ENCODE results near the gene A1BG. TPM values are rescaled to one million over a fixed set of nuclear protein-coding genes. Genes with fewer than 3 reads are reported as not detected.
A peak's percentile ranks its signal among the peaks of the same experiment; 100 is the strongest.

Gene A1BG
- total and polyA plus RNA-seq, 7 experiments from 2014 or later: 7.0 to 60.1 (median 16.2) TPM

DNA sequence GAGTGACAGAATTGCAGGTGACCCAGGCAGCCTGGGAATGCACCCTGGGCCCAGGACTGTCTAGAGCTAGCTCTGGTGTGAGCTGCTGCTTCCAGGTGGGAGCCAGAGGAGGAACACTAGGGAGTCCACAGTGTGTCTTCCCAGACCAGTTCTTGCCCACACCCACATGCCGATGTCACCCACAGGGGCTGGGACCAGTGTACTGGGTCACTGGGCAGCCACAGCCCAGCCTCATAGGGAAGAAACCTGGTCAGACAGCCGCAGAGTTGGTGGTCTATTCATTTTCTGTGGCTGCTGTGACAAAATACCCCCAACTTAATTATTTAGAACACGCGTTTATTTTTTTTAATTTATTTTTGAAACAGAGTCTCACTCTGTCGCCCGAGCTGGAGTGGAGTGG is 45.3 kb upstream of the A1BG start:
- Histone ChIP-seq H3K9me3 (ENCODE audit: control insufficient read depth in 2 of 3, low read length in 3 of 3) (no peaks in the 10 kb centered on the region), H3K4me3 (ENCODE audit: low read length) (no peak overlapping the region), H3K27me3 (ENCODE audit: control insufficient read depth in 2 of 2, insufficient read depth in 2 of 2, low read length in 2 of 2) (peaks cover 3% of the 10 kb centered on the region in 2 donors), H3K27ac (ENCODE audit: low read depth, low read length) (no peak overlapping the region), H3K36me3 (ENCODE audit: control insufficient read depth in 2 of 3, insufficient read depth in 3 of 3, low read length in 3 of 3) (peaks cover 0 to 20% (median 4%) of the 10 kb centered on the region in 3 experiments), H3K4me1 (ENCODE audit: control insufficient read depth in 2 of 2, insufficient read depth in 2 of 2, low read length in 2 of 2) (peaks cover 6 to 13% of the 10 kb centered on the region in 2 donors)
- peaks cover 0 to 5% (median 0%) of the 10 kb centered on the region in 11 donors for H3K9me3 Mint-ChIP-seq
- no peak overlapping the region for H3K4me3 Mint-ChIP-seq
- intact Hi-C loops (cut with micrococcal nuclease): no loop called here
- H3K36me3 Mint-ChIP-seq: peaks cover 3 to 18% (median 14%) of the 10 kb centered on the region in 5 donors
- ChIA-PET POLR2A (interaction anchor here (2.7 kb wide), 1 partner anchor 10 kb away, joined by 16 read pairs; the partner anchor contains the start of gene RPS5), CTCF (no interaction called here)
- peaks cover 8 to 25% (median 10%) of the 10 kb centered on the region in 7 donors for H3K4me1 Mint-ChIP-seq
- ATAC-seq (no peak), DNase-seq (no peak)
- H3K27ac Mint-ChIP-seq: no peak overlapping the region
- H3K27me3 Mint-ChIP-seq: peaks cover 5 to 22% (median 7%) of the 10 kb centered on the region in 5 donors

DNA sequence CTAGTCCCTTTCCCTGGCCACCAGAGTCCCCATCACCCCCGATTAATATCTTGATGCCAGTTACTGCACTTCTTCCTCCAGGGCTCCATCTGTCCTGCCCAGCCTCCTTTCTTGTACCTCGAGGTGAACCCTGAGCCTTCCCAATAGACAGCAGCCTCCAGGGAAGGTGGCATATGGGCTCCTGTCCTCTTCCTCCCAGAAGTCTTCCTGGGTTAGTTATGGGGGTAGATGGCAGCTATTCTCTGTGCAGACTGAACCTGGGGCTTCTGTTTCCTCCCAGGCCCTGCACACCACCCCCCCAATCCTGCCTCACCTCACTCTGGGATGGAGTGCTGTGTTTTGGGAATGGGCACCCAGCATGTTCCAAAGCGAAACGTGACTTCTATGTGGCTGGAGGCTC is 44.8 kb upstream of the A1BG start:
- CTCF ChIA-PET: no interaction called here
- no peak overlapping the region for H3K4me3 Mint-ChIP-seq
- H3K4me1 Mint-ChIP-seq: peaks cover 8 to 26% (median 11%) of the 10 kb centered on the region in 7 donors
- H3K27ac ChIP-seq (ENCODE audit: low read depth, low read length): no peak overlapping the region
- DNase-seq: no peak
- H3K9me3 ChIP-seq (ENCODE audit: control insufficient read depth in 2 of 3, low read length in 3 of 3): no peaks in the 10 kb centered on the region
- peaks cover 0 to 25% (median 6%) of the 10 kb centered on the region in 3 experiments for H3K36me3 ChIP-seq (ENCODE audit: control insufficient read depth in 2 of 3, insufficient read depth in 3 of 3, low read length in 3 of 3)
- H3K9me3 Mint-ChIP-seq: peaks cover 0 to 5% (median 0%) of the 10 kb centered on the region in 11 donors
- peaks cover 5 to 22% (median 7%) of the 10 kb centered on the region in 5 donors for H3K27me3 Mint-ChIP-seq
- intact Hi-C loops (cut with micrococcal nuclease): no loop called here
- no peak overlapping the region for H3K27ac Mint-ChIP-seq
- ATAC-seq: no peak
- POLR2A ChIA-PET: no interaction called here
- H3K4me1 ChIP-seq (ENCODE audit: control insufficient read depth in 2 of 2, insufficient read depth in 2 of 2, low read length in 2 of 2): peaks cover 6 to 13% of the 10 kb centered on the region in 2 donors
- H3K4me3 ChIP-seq (ENCODE audit: low read length): no peak overlapping the region
- H3K27me3 ChIP-seq (ENCODE audit: control insufficient read depth in 2 of 2, insufficient read depth in 2 of 2, low read length in 2 of 2): peaks cover 3% of the 10 kb centered on the region in 2 donors
- peaks cover 5 to 20% (median 16%) of the 10 kb centered on the region in 5 donors for H3K36me3 Mint-ChIP-seq

GRCh38 chr19:58397533-58398037 is 44.3 kb upstream of the A1BG start:
- H3K27me3 ChIP-seq (ENCODE audit: control insufficient read depth in 2 of 2, insufficient read depth in 2 of 2, low read length in 2 of 2): peaks cover 3% of the 10 kb centered on the region in 2 donors
- H3K4me1 ChIP-seq (ENCODE audit: control insufficient read depth in 2 of 2, insufficient read depth in 2 of 2, low read length in 2 of 2): peaks cover 6 to 13% of the 10 kb centered on the region in 2 donors
- CTCF ChIA-PET: no interaction called here
- Mint-ChIP-seq H3K27ac (no peak overlapping the region), H3K9me3 (peaks cover 0 to 5% (median 0%) of the 10 kb centered on the region in 11 donors), H3K36me3 (peaks cover 5 to 24% (median 20%) of the 10 kb centered on the region in 5 donors), H3K4me3 (peak overlapping the region in 1 of 10 donors; percentile 38), H3K27me3 (peaks cover 5 to 22% (median 7%) of the 10 kb centered on the region in 5 donors), H3K4me1 (peaks cover 8 to 31% (median 14%) of the 10 kb centered on the region in 7 donors)
- peaks cover 0 to 30% (median 6%) of the 10 kb centered on the region in 3 experiments for H3K36me3 ChIP-seq (ENCODE audit: control insufficient read depth in 2 of 3, insufficient read depth in 3 of 3, low read length in 3 of 3)
- no peaks in the 10 kb centered on the region for H3K9me3 ChIP-seq (ENCODE audit: control insufficient read depth in 2 of 3, low read length in 3 of 3)
- no peak overlapping the region for H3K4me3 ChIP-seq (ENCODE audit: low read length)
- no peak overlapping the region for H3K27ac ChIP-seq (ENCODE audit: low read depth, low read length)
- intact Hi-C loops (cut with micrococcal nuclease): no loop called here
- DNase-seq: no peak
- POLR2A ChIA-PET: no interaction called here
- ATAC-seq: no peak

DNA sequence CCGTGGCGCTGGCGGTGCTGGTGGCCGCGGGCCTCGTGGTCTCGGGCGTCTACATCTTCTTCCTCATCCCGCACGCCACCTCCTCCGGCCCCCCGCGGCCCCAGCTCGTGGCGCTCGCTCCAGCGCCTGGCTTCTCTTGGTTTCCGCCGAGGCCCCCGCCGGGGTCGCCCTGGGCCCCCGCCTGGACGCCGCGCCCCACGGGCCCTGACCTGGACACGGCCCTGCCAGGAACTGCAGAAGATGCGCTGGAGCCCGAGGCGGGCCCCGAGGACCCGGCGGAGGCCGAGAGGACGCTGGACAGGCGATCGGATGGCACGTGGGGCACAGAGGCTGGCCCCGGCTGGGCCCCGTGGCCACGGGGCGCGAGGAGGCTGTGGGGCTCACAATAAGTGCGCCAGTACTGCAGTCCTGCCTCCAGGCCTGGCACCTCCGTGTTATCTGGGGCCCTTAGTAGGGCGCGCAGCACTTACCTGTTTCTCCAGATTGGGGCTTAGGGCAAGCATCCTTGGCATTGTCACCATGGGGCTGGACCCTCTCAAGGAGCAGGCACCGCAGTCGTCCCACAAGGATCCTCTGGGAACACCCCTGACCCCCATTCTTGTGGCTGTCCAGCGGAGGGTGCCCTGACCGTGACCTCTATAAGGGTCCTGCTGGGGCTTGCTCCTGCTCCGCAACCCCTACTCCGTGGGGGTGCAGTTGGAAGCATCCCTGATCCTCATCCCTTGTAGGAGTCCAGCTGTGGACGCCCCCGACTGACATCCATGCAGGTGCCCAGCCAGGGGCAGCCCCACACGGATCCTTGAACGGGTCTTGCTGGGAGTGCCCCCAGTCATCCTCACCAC is 43.6 kb upstream of the A1BG start:
- Mint-ChIP-seq H3K27me3 (peaks cover 5 to 22% (median 7%) of the 10 kb centered on the region in 5 donors), H3K4me3 (peak overlapping the region in 1 of 10 donors; percentile 38), H3K27ac (no peak overlapping the region), H3K9me3 (peaks cover 0 to 5% (median 0%) of the 10 kb centered on the region in 11 donors), H3K36me3 (peaks cover 5 to 24% (median 20%) of the 10 kb centered on the region in 5 donors), H3K4me1 (peaks cover 8 to 32% (median 14%) of the 10 kb centered on the region in 7 donors)
- DNase-seq (no peak), ATAC-seq (no peak)
- Histone ChIP-seq H3K36me3 (ENCODE audit: control insufficient read depth in 2 of 3, insufficient read depth in 3 of 3, low read length in 3 of 3) (peaks cover 0 to 36% (median 6%) of the 10 kb centered on the region in 3 experiments), H3K27ac (ENCODE audit: low read depth, low read length) (no peak overlapping the region), H3K27me3 (ENCODE audit: control insufficient read depth in 2 of 2, insufficient read depth in 2 of 2, low read length in 2 of 2) (peaks cover 3% of the 10 kb centered on the region in 2 donors), H3K4me3 (ENCODE audit: low read length) (no peak overlapping the region), H3K4me1 (ENCODE audit: control insufficient read depth in 2 of 2, insufficient read depth in 2 of 2, low read length in 2 of 2) (peaks cover 6 to 8% of the 10 kb centered on the region in 2 donors), H3K9me3 (ENCODE audit: control insufficient read depth in 2 of 3, low read length in 3 of 3) (no peaks in the 10 kb centered on the region)
- ChIA-PET POLR2A (interaction anchor here (0.5 kb wide), 1 partner anchor 16 kb away, joined by 4 read pairs; the partner anchor contains the start of gene ZNF837), CTCF (no interaction called here)
- intact Hi-C loops (cut with micrococcal nuclease): no loop called here

- ATAC-seq (no peak), DNase-seq (no peak)
- Histone ChIP-seq H3K27ac (ENCODE audit: low read depth, low read length) (no peak overlapping the region), H3K27me3 (ENCODE audit: control insufficient read depth in 2 of 2, insufficient read depth in 2 of 2, low read length in 2 of 2) (peaks cover 3% of the 10 kb centered on the region in 2 donors), H3K4me3 (ENCODE audit: low read length) (no peak overlapping the region), H3K4me1 (ENCODE audit: control insufficient read depth in 2 of 2, insufficient read depth in 2 of 2, low read length in 2 of 2) (peaks cover 6% of the 10 kb centered on the region in 2 donors), H3K36me3 (ENCODE audit: control insufficient read depth in 2 of 3, insufficient read depth in 3 of 3, low read length in 3 of 3) (peaks cover 0 to 43% (median 6%) of the 10 kb centered on the region in 3 experiments), H3K9me3 (ENCODE audit: control insufficient read depth in 2 of 3, low read length in 3 of 3) (no peaks in the 10 kb centered on the region)
- POLR2A ChIA-PET: interaction anchor here (0.5 to 1.3 kb wide), 2 partner anchors 15 to 33 kb away, joined by 3 to 4 read pairs; partner anchors contain the start of genes ZNF497 and ZNF837
- Mint-ChIP-seq H3K9me3 (peaks cover 0 to under 1% (median 0%) of the 10 kb centered on the region in 11 donors), H3K36me3 (peaks cover 5 to 24% (median 18%) of the 10 kb centered on the region in 5 donors), H3K27me3 (peaks cover 5 to 19% (median 7%) of the 10 kb centered on the region in 5 donors), H3K4me1 (peaks cover 4 to 28% (median 10%) of the 10 kb centered on the region in 7 donors), H3K4me3 (peak overlapping the region in 1 of 10 donors; percentile 38), H3K27ac (no peak overlapping the region)
- intact Hi-C loops (cut with micrococcal nuclease): no loop called here
- CTCF ChIA-PET: no interaction called here
These were observed 42.8 kb upstream of the A1BG start for GRCh38 chr19:58395979-58396627.

GRCh38 chr19:58395220-58395978 is 42.1 kb upstream of the A1BG start, which contains the start of gene RNF225:
TSS of gene RNF225 (plus strand) at chr19:58395656. CDS start at chr19:58396090, 434 bp downstream.
- no peaks in the 10 kb centered on the region for H3K9me3 Mint-ChIP-seq
- Histone ChIP-seq H3K4me3 (ENCODE audit: low read length) (no peak within 1 kb of the TSS), H3K27ac (ENCODE audit: low read depth, low read length) (no peak within 1 kb of the TSS), H3K27me3 (ENCODE audit: control insufficient read depth in 2 of 2, insufficient read depth in 2 of 2, low read length in 2 of 2) (peaks cover 3% of the 10 kb centered on the region in 2 donors), H3K4me1 (ENCODE audit: control insufficient read depth in 2 of 2, insufficient read depth in 2 of 2, low read length in 2 of 2) (peaks cover 0 to under 1% of the 10 kb centered on the region in 2 donors), H3K36me3 (ENCODE audit: control insufficient read depth in 2 of 3, insufficient read depth in 3 of 3, low read length in 3 of 3) (peaks cover 0 to 50% (median 9%) of the 10 kb centered on the region in 3 experiments), H3K9me3 (ENCODE audit: control insufficient read depth in 2 of 3, low read length in 3 of 3) (no peaks in the 10 kb centered on the region)
- peak within 1 kb of the TSS in 1 of 10 donors; percentile 38 for H3K4me3 Mint-ChIP-seq
- H3K27ac Mint-ChIP-seq: peak within 1 kb of the TSS in 1 of 9 donors; percentile 32
- ChIA-PET CTCF (no interaction called here), POLR2A (interaction anchor here (1.3 kb wide), 1 partner anchor 33 kb away, joined by 3 read pairs; the partner anchor contains the start of gene ZNF497)
- peaks cover 10 to 30% (median 18%) of the 10 kb centered on the region in 5 donors for H3K36me3 Mint-ChIP-seq
- ATAC-seq (peak; percentile 20), DNase-seq (no peak)
- peaks cover 0 to 27% (median 13%) of the 10 kb centered on the region in 7 donors for H3K4me1 Mint-ChIP-seq
- intact Hi-C loops (cut with micrococcal nuclease): no loop called here
- H3K27me3 Mint-ChIP-seq: peaks cover 5 to 19% (median 7%) of the 10 kb centered on the region in 5 donors
